Heart right ventricle (tissue), 16 donors: ENCODE data around the gene TRIM9. TPM values are rescaled to one million over a fixed set of nuclear protein-coding genes. Genes with fewer than 3 reads are reported as not detected.

Experiments used
- ATAC-seq, 8 donors: fragments of 200-7000 bp; cut with Tn5 transposase; one replicate each; pipeline ENCODE4 v1.9.1; 2020; ENCODE audit warnings: mild to moderate bottlenecking in 8 of 8, moderate library complexity in 8 of 8, moderate number of reproducible peaks in 1 of 8
- DNase-seq, 2 donors: peaks; one replicate each; pipeline ENCODE4 v3.0.0-alpha.2; 2020
- H3K27ac ChIP-seq, 10 donors: fragments of 200-600 bp; sonication (generic) in 2 of 10; one replicate each; pipeline versions ENCODE4 v1.5.0 to v1.8.0; 2020 to 2022; ENCODE audit warnings: mild to moderate bottlenecking in 3 of 10
- H3K27me3 ChIP-seq, 7 donors: fragments of 200-600 bp; one replicate each; pipeline ENCODE4 v1.8.0; 2021 to 2022; ENCODE audit warnings: mild to moderate bottlenecking in 2 of 7
- H3K36me3 ChIP-seq, 9 donors: fragments of 200-600 bp; sonication (generic) in 1 of 9; one replicate each; pipeline versions ENCODE4 v1.5.0 to v1.8.0; 2020 to 2022; ENCODE audit warnings: mild to moderate bottlenecking in 2 of 9
- H3K4me1 ChIP-seq, 9 donors: fragments of 200-600 bp; sonication (generic) in 1 of 9; one replicate each; pipeline versions ENCODE4 v1.5.0 to v1.8.0; 2020 to 2022; ENCODE audit warnings: mild to moderate bottlenecking in 4 of 9
- H3K4me3 ChIP-seq, 10 donors: fragments of 200-600 bp; sonication (generic) in 2 of 10; one replicate each; pipeline versions ENCODE4 v1.5.0 to v1.8.0; 2020 to 2022; ENCODE audit warnings: mild to moderate bottlenecking in 7 of 10, moderate library complexity in 2 of 10
- H3K9me3 ChIP-seq, 11 donors: fragments of 200-600 bp in 10 of 11; sonication (generic) in 2 of 11; one replicate each; pipeline versions ENCODE4 v1.5.0 to v1.8.0; 2013 to 2022; ENCODE audit warnings: mild to moderate bottlenecking in 2 of 11, control low read depth in 1 of 11, moderate library complexity in 1 of 11
- CTCF ChIP-seq, 9 donors: fragments of 200-600 bp; sonication (generic) in 2 of 9; IDR thresholded peaks; one replicate each; pipeline versions ENCODE4 v1.5.0 to v1.8.0; 2021 to 2022; ENCODE audit warnings: antibody characterized with exemption in 9 of 9, mild to moderate bottlenecking in 5 of 9, moderate library complexity in 1 of 9
- WGBS, 2 donors: extraction: QIAGEN DNeasy Blood & Tissue Kit; methylation state at CpG; one replicate each; pipeline ENCODE4 v1.1.7; 2013; ENCODE audit warnings: inconsistent platforms in 1 of 2; 5-methylcytosine and 5-hydroxymethylcytosine counted together
- intact Hi-C, 10 donors: fragments of 100-400 bp; cut with DNase I; formaldehyde crosslinking; loops; one replicate each; pipeline versions ENCODE4 v1.11.1 to v1.14.2; 2022
- polyA plus RNA-seq, 2 donors: library from polyadenylated mRNA; stranded (reverse); fragments of 200-250 nt; gene quantifications; one replicate each; pipeline ENCODE4 v1.2.3, GENCODE V29; 2013
- total RNA-seq, 10 donors: library from RNA; stranded (reverse); fragmentation: NEBNext Ultra II Directional in 3 of 10; extraction: Animal tissue kit (Norgen Biotek cat#: 25700) in 3 of 10; gene quantifications; one replicate each; pipeline versions ENCODE4 v1.2.1 to v1.2.4, GENCODE V29; 2021 to 2023
- donor health status: Arrhythmogenic right ventricular cardiomyopathy.
- donor health status: ischemic (EF 13 %, LVEDD 7.1; RV severe dilation, severe dysfunction).
- donor health status: healthy with polysubstance abuse.
- donor health status: DM: no; HTN: yes; CAD: no.
- donor health status: DM: no; HTN: no; CAD: no.
- donor health status: ischemic (EF 25% LVEDD 6.9; RV normal size, moderate dysfunction).
- donor health status: ischemic (EF 25% LVEDD 5.7; RV mildly dilated, moderate dysfunction).
- donor health status: healthy.
- donor health status: DM: yes; HTN: yes; CAD: no.
- donor health status: Ischemic cardiomyopathy.
- donor health status: ischemic (EF 35%, LVEDD 5.7; RV mildly dilated, moderate dysfunction).
- donor health status: nonischemic (EF 11% LVEDD 7.7; RV severe dilation, severe dysfunction).
- donor health status: DM: yes; HTN: yes; CAD: no.
- donor health status: PGD.
- donor health status: ischemic (EF 29% LVEDD 5.4; RV normal size, mild dysfunction).
- donor health status: nonischemic (EF 23%, LVEDD 6.1; RV moderate dilation, normal function).

The TRIM9 gene
- total and polyA plus RNA-seq, 12 donors, result 0.33 to 1.3 (median 0.59) TPM

GRCh38 chr14:51041108-51041531 is 53.8 kb downstream of the TRIM9 start:
- ATAC-seq (no peak), DNase-seq (no peak)
- H3K4me3 ChIP-seq, result no peak overlapping the region
- 63 to 67% methylated on average over 5 of the region's 5 CpGs for WGBS, 2 donors
- no peaks in the 10 kb centered on the region for H3K9me3 ChIP-seq
- no peaks in the 10 kb centered on the region for H3K36me3 ChIP-seq
- no peak overlapping the region for H3K27ac ChIP-seq
- no peaks in the 10 kb centered on the region for H3K27me3 ChIP-seq
- TF ChIP-seq CTCF (IDR thresholded peaks at IDR 0.05), result no peak
- H3K4me1 ChIP-seq, result no peaks in the 10 kb centered on the region
- intact Hi-C loops, result no loop called here

- no peak overlapping the region for H3K4me3 ChIP-seq
- H3K27me3 ChIP-seq, result no peaks in the 10 kb centered on the region
- DNase-seq (no peak), ATAC-seq (no peak)
- no peaks in the 10 kb centered on the region for H3K36me3 ChIP-seq
- H3K27ac ChIP-seq, result no peak overlapping the region
- peaks cover 0 to 3% (median 0%) of the 10 kb centered on the region in 11 donors for H3K9me3 ChIP-seq
- 89 to 93% methylated on average over 7 of the region's 7 CpGs for WGBS, 2 donors
- TF ChIP-seq CTCF (IDR thresholded peaks at IDR 0.05), result no peak
- intact Hi-C loops, result no loop called here
- H3K4me1 ChIP-seq, result no peaks in the 10 kb centered on the region
Measured at GRCh38 chr14:51039252-51039651, 55.7 kb downstream of the TRIM9 start.

GRCh38 chr14:51035611-51036192 is 59.2 kb downstream of the TRIM9 start:
- intact Hi-C loops, result no loop called here
- ATAC-seq, result no peak

More at GRCh38 chr14:51035611-51036192, 59.2 kb downstream of the TRIM9 start:
- Histone ChIP-seq H3K27ac (no peak overlapping the region), H3K9me3 (peaks cover 0 to 3% (median 0%) of the 10 kb centered on the region in 11 donors), H3K4me1 (no peaks in the 10 kb centered on the region), H3K27me3 (no peaks in the 10 kb centered on the region), H3K36me3 (no peaks in the 10 kb centered on the region), H3K4me3 (no peak overlapping the region)
- no peak for TF ChIP-seq CTCF (IDR thresholded peaks at IDR 0.05)
- WGBS, 2 donors, result 81 to 83% methylated on average over 9 of the region's 9 CpGs
- no peak for DNase-seq
